Measurements from ENCODE around the gene NR4A3. TPM values are rescaled to one million over a fixed set of nuclear protein-coding genes. Genes with fewer than 3 reads are reported as not detected.

NR4A3 gene
- total and polyA plus RNA-seq, 9 of the 15 experiments (the other 6 are each of a cell fraction or from before 2014, with no cell fraction given) = 0.04 to 0.07 TPM; not detected in 7

DNA sequence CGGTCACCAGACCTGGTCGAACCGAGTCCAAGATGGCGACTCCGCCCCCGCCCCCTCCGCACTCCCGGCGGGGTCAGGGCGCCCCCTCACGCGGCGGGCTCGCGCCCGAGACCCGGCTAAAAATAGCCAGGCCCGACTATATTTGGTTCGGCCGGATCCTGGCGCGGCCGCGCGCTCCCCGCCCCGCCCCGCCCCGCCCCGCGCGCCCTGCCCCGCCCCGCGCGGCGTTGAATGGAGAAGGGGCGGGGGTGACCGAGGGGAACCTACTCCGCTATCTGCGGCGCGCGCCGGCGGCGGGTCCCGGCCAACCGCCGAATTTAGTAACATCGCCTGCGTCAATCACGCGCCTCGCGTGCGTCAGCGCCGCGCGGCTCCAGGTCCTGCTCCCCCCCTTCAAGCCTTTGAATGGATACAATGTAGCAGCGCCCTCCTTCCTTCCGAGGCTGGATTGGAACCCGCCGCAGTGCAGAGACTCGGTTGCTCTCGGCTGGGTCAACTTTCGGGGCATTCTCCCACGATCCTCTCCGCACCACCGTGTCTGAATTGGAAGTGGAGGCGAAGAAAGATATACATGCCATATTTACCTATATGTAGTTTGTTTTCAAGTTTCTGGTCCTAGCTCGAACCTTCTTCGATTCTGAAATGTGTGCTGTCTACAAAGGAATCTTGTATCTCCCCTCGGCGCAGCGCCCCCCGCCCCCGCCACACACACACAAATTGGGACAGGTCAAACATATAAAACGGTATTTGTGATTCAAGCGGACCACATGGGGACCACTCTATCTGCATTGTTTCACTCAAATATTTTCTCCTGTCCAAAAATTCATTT, 1.6 kb upstream of the NR4A3 start (continued):
- TF ChIP-seq, protein P1, sequence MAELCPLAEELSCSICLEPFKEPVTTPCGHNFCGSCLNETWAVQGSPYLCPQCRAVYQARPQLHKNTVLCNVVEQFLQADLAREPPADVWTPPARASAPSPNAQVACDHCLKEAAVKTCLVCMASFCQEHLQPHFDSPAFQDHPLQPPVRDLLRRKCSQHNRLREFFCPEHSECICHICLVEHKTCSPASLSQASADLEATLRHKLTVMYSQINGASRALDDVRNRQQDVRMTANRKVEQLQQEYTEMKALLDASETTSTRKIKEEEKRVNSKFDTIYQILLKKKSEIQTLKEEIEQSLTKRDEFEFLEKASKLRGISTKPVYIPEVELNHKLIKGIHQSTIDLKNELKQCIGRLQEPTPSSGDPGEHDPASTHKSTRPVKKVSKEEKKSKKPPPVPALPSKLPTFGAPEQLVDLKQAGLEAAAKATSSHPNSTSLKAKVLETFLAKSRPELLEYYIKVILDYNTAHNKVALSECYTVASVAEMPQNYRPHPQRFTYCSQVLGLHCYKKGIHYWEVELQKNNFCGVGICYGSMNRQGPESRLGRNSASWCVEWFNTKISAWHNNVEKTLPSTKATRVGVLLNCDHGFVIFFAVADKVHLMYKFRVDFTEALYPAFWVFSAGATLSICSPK (IDR thresholded peaks at IDR 0.05; ENCODE audit: borderline replicate concordance) = no peak
- TF ChIP-seq LCOR (CRISPR knock-in tag; IDR thresholded peaks at IDR 0.05) = 0 out of 2 replicates have a peak, but pooled peaks have one; percentile 36
- TF ChIP-seq ZFP1 (CRISPR knock-in tag; IDR thresholded peaks at IDR 0.05) = no peak
- TF ChIP-seq, protein P2, sequence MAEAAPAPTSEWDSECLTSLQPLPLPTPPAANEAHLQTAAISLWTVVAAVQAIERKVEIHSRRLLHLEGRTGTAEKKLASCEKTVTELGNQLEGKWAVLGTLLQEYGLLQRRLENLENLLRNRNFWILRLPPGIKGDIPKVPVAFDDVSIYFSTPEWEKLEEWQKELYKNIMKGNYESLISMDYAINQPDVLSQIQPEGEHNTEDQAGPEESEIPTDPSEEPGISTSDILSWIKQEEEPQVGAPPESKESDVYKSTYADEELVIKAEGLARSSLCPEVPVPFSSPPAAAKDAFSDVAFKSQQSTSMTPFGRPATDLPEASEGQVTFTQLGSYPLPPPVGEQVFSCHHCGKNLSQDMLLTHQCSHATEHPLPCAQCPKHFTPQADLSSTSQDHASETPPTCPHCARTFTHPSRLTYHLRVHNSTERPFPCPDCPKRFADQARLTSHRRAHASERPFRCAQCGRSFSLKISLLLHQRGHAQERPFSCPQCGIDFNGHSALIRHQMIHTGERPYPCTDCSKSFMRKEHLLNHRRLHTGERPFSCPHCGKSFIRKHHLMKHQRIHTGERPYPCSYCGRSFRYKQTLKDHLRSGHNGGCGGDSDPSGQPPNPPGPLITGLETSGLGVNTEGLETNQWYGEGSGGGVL (CRISPR knock-in tag; IDR thresholded peaks at IDR 0.05) = no peak
- no peak for TF ChIP-seq SNIP1 (IDR thresholded peaks at IDR 0.05; ENCODE audit: low read depth)
- TF ChIP-seq CC2D1A (IDR thresholded peaks at IDR 0.05) = peak; percentile 93
- TF ChIP-seq, protein P3, sequence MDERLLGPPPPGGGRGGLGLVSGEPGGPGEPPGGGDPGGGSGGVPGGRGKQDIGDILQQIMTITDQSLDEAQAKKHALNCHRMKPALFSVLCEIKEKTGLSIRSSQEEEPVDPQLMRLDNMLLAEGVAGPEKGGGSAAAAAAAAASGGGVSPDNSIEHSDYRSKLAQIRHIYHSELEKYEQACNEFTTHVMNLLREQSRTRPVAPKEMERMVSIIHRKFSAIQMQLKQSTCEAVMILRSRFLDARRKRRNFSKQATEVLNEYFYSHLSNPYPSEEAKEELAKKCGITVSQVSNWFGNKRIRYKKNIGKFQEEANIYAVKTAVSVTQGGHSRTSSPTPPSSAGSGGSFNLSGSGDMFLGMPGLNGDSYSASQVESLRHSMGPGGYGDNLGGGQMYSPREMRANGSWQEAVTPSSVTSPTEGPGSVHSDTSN (CRISPR knock-in tag; IDR thresholded peaks at IDR 0.05; ENCODE audit: low read depth) = peak; percentile 78
- TF ChIP-seq, protein P3 (tag; conservative IDR thresholded peaks at IDR 0.05; ENCODE audit: low read depth) = no peak
- TF ChIP-seq NR2C2 (CRISPR knock-in tag; IDR thresholded peaks at IDR 0.05) = no peak
- peak; percentile 87 for TF ChIP-seq NR2C2 (tag; IDR thresholded peaks at IDR 0.05)
- TF ChIP-seq MAFF (IDR thresholded peaks at IDR 0.05; ENCODE audit: low read length) = no peak
- peak; percentile 46; the same call in 1 of the 2 replicates for TF ChIP-seq MYC (IDR thresholded peaks at IDR 0.05; ENCODE audit: low read depth, low read length)
- no peak for TF ChIP-seq MYC (CRISPR knock-in tag; IDR thresholded peaks at IDR 0.05; ENCODE audit: borderline replicate concordance, low read depth)
- TF ChIP-seq HDAC1 (IDR thresholded peaks at IDR 0.05) = no peak
- TF ChIP-seq RBM25 (IDR thresholded peaks at IDR 0.05; ENCODE audit: low read depth, low read length, severe bottlenecking) = no peak
- TF ChIP-seq, protein P4, sequence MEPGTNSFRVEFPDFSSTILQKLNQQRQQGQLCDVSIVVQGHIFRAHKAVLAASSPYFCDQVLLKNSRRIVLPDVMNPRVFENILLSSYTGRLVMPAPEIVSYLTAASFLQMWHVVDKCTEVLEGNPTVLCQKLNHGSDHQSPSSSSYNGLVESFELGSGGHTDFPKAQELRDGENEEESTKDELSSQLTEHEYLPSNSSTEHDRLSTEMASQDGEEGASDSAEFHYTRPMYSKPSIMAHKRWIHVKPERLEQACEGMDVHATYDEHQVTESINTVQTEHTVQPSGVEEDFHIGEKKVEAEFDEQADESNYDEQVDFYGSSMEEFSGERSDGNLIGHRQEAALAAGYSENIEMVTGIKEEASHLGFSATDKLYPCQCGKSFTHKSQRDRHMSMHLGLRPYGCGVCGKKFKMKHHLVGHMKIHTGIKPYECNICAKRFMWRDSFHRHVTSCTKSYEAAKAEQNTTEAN (CRISPR knock-in tag; IDR thresholded peaks at IDR 0.05) = no peak
- TF ChIP-seq MYBL2 (IDR thresholded peaks at IDR 0.05; ENCODE audit: low read depth) = peak; percentile 74
- no peak for TF ChIP-seq MYBL2 (CRISPR knock-in tag; IDR thresholded peaks at IDR 0.05; ENCODE audit: borderline replicate concordance)
- TF ChIP-seq SAFB (IDR thresholded peaks at IDR 0.05; ENCODE audit: borderline replicate concordance, low read depth, low read length) = no peak
- TF ChIP-seq GABPA (tag; conservative IDR thresholded peaks at IDR 0.05; ENCODE audit: low read depth) = no peak
- TF ChIP-seq ZNF75A (CRISPR knock-in tag; IDR thresholded peaks at IDR 0.05) = no peak
